ACC112 (cell line): Measurements from ENCODE around the gene CPLANE1.

Experiments used
- H2AFZ ChIP-seq: fragments of 200-600 bp; sonication (generic); one replicate; pipeline ENCODE4 v1.6.0; 2017; ENCODE audit warnings: antibody characterized with exemption, low read length; ENCODE audit not compliant: unreplicated experiment
- H3K27ac ChIP-seq: fragments of 200-600 bp; sonication (generic); 2 replicates; pipeline ENCODE4 v1.5.1; 2014; ENCODE audit warnings: low read depth, mild to moderate bottlenecking, antibody characterized with exemption, low read length, moderate library complexity
- H3K27me3 ChIP-seq: fragments of 200-600 bp; sonication (generic); 2 replicates; pipeline ENCODE4 v1.6.1; 2014; ENCODE audit warnings: mild to moderate bottlenecking, antibody characterized with exemption, low read length, moderate library complexity, mixed read lengths; ENCODE audit not compliant: insufficient read depth
- H3K36me3 ChIP-seq: fragments of 200-600 bp; sonication (generic); 2 replicates; pipeline ENCODE4 v1.6.1; 2016; ENCODE audit warnings: mild to moderate bottlenecking, antibody characterized with exemption, low read length, moderate library complexity, mixed read lengths; ENCODE audit not compliant: insufficient read depth
- H3K4me1 ChIP-seq: fragments of 200-600 bp; sonication (generic); one replicate; pipeline ENCODE4 v1.6.1; 2016; ENCODE audit warnings: low read length, mixed read lengths; ENCODE audit not compliant: insufficient read depth, unreplicated experiment, control insufficient read depth
- H3K4me3 ChIP-seq: fragments of 200-600 bp; sonication (generic); 2 replicates; pipeline ENCODE4 v1.5.1; 2014; ENCODE audit warnings: mild to moderate bottlenecking, low read depth, low read length
- H3K79me2 ChIP-seq: fragments of 200-600 bp; sonication (generic); one replicate; pipeline ENCODE4 v1.6.0; 2016; ENCODE audit warnings: low read length; ENCODE audit not compliant: control insufficient read depth, unreplicated experiment, insufficient read depth

Gene CPLANE1

GRCh38 chr5:37071901-37072581, 177.1 kb downstream of the CPLANE1 start:
- peak overlapping the region; percentile 59 for H3K27ac ChIP-seq
- 0 out of 2 replicates have a peak overlapping the region, but pooled peaks have one; percentile 4 for H3K4me3 ChIP-seq

GRCh38 chr5:37071487-37071886, 177.7 kb downstream of the CPLANE1 start:
- H3K4me3 ChIP-seq = no peak overlapping the region
- no peak overlapping the region for H2AFZ ChIP-seq
- H3K36me3 ChIP-seq = no peaks in the 10 kb centered on the region
- no peaks in the 10 kb centered on the region for H3K79me2 ChIP-seq
- peak overlapping the region; percentile 59 for H3K27ac ChIP-seq
- H3K4me1 ChIP-seq = peaks cover 22% of the 10 kb centered on the region
- H3K27me3 ChIP-seq = no peaks in the 10 kb centered on the region

More at GRCh38 chr5:37071901-37072581, 177.1 kb downstream of the CPLANE1 start:
- peaks cover 22% of the 10 kb centered on the region for H3K4me1 ChIP-seq
- no peaks in the 10 kb centered on the region for H3K79me2 ChIP-seq
- no peak overlapping the region for H2AFZ ChIP-seq
- no peaks in the 10 kb centered on the region for H3K27me3 ChIP-seq
- H3K36me3 ChIP-seq = no peaks in the 10 kb centered on the region

GRCh38 chr5:37064442-37064841, 184.7 kb downstream of the CPLANE1 start:
- no peak overlapping the region for H3K27ac ChIP-seq
- H3K79me2 ChIP-seq = no peaks in the 10 kb centered on the region
- H2AFZ ChIP-seq = no peak overlapping the region
- H3K36me3 ChIP-seq = peaks cover 15% of the 10 kb centered on the region
- H3K4me3 ChIP-seq = no peak overlapping the region
- H3K4me1 ChIP-seq = no peaks in the 10 kb centered on the region
- no peaks in the 10 kb centered on the region for H3K27me3 ChIP-seq

- peaks cover 15% of the 10 kb centered on the region for H3K36me3 ChIP-seq
Measured at GRCh38 chr5:37063739-37064138, 185.4 kb downstream of the CPLANE1 start.

GRCh38 chr5:37060030-37060429, 189.1 kb downstream of the CPLANE1 start:
- Histone ChIP-seq H3K27ac (no peak overlapping the region), H3K4me3 (no peak overlapping the region), H2AFZ (no peak overlapping the region), H3K27me3 (no peaks in the 10 kb centered on the region), H3K4me1 (no peaks in the 10 kb centered on the region), H3K79me2 (no peaks in the 10 kb centered on the region), H3K36me3 (peaks cover 28% of the 10 kb centered on the region)

More at GRCh38 chr5:37063739-37064138, 185.4 kb downstream of the CPLANE1 start:
- Histone ChIP-seq H3K79me2 (no peaks in the 10 kb centered on the region), H3K27me3 (no peaks in the 10 kb centered on the region), H3K27ac (no peak overlapping the region), H3K4me3 (no peak overlapping the region), H2AFZ (no peak overlapping the region), H3K4me1 (no peaks in the 10 kb centered on the region)

GRCh38 chr5:37056762-37057161, 192.4 kb downstream of the CPLANE1 start:
- H3K27me3 ChIP-seq = no peaks in the 10 kb centered on the region
- no peak overlapping the region for H2AFZ ChIP-seq
- no peaks in the 10 kb centered on the region for H3K79me2 ChIP-seq
- H3K27ac ChIP-seq = no peak overlapping the region
- H3K4me3 ChIP-seq = no peak overlapping the region
- H3K4me1 ChIP-seq = no peaks in the 10 kb centered on the region
- peaks cover 22% of the 10 kb centered on the region for H3K36me3 ChIP-seq
